Activated naive CD4-positive, alpha-beta T cell (primary cell): Measurements from ENCODE around the gene GGT1.
"Not testable (repeated sequence)": the region's sequence is repeated elsewhere in the genome, so short reads cannot be mapped to it uniquely, and the experiment has no call there.

Source experiments
- DNase-seq, 4 experiments: peaks; one replicate each; lab custom pipeline; 2025; lab: John Stamatoyannopoulos, UW

Gene GGT1

GRCh38 chr22:24584166-24584790 is 18.7 kb upstream of the GGT1 start:
- DNase-seq, result no peak

GRCh38 chr22:24584871-24585411 is 18.1 kb upstream of the GGT1 start:
- no peak for DNase-seq

- DNase-seq, result no peak
These were observed 17.5 kb upstream of the GGT1 start for GRCh38 chr22:24585461-24585860.

- no peak for DNase-seq
These were observed 17.0 kb upstream of the GGT1 start for GRCh38 chr22:24585927-24586546.

- no peak for DNase-seq
These were observed 15.7 kb upstream of the GGT1 start for GRCh38 chr22:24587251-24587650.

GRCh38 chr22:24587948-24588347 is 15.0 kb upstream of the GGT1 start:
- no peak for DNase-seq

GRCh38 chr22:24588381-24588756 is 14.6 kb upstream of the GGT1 start:
- DNase-seq, result no peak

GRCh38 chr22:24588757-24589481 is 14.1 kb upstream of the GGT1 start:
- DNase-seq, result no peak

- DNase-seq, result no peak
These were observed 13.4 kb upstream of the GGT1 start for GRCh38 chr22:24589518-24590030.

- no peak for DNase-seq
These were observed 12.3 kb upstream of the GGT1 start for GRCh38 chr22:24590596-24591173.

- no peak for DNase-seq
These were observed 11.6 kb upstream of the GGT1 start for GRCh38 chr22:24591286-24591830.

- DNase-seq, result no peak
These were observed 10.7 kb upstream of the GGT1 start for GRCh38 chr22:24592058-24592850.

- no peak for DNase-seq
These were observed 10.0 kb upstream of the GGT1 start, which contains the start of gene LRRC75B for GRCh38 chr22:24592851-24593558. LRRC75B (minus strand) TSS chr22:24593073; CDS start chr22:24593039, 34 bp downstream.

GRCh38 chr22:24593559-24593835 is 9.5 kb upstream of the GGT1 start:
- DNase-seq, result not testable (repeated sequence)

- no peak for DNase-seq
These were observed 9.0 kb upstream of the GGT1 start for GRCh38 chr22:24593836-24594568.

GRCh38 chr22:24594569-24595120 is 8.3 kb upstream of the GGT1 start:
- DNase-seq, result no peak

- DNase-seq, result no peak
These were observed 7.8 kb upstream of the GGT1 start for GRCh38 chr22:24595228-24595627.

- DNase-seq, result no peak
These were observed 7.1 kb upstream of the GGT1 start for GRCh38 chr22:24595863-24596262.

GRCh38 chr22:24597076-24597475 is 5.9 kb upstream of the GGT1 start:
- DNase-seq, result not testable (repeated sequence)

GRCh38 chr22:24599514-24599913 is 3.5 kb upstream of the GGT1 start:
- no peak for DNase-seq
